A549 treated with DMSO at 1 μM for 4 hours (cell line): Measurements from ENCODE around the gene DNAJB2. TPM values are rescaled to one million over a fixed set of nuclear protein-coding genes. Genes with fewer than 3 reads are reported as not detected.

Experiments
- total RNA-seq: library from RNA; stranded (reverse); fragments of 200-300 nt; extraction: Qiagen RNA extraction; gene quantifications from 5 replicates; pipeline ENCODE4 v1.2.3, GENCODE V29; 2022; ENCODE audit warnings: low read depth

Gene DNAJB2
- total RNA-seq, result 46.4 to 58.3 TPM (median 54.4 TPM) in 5 replicates

DNA sequence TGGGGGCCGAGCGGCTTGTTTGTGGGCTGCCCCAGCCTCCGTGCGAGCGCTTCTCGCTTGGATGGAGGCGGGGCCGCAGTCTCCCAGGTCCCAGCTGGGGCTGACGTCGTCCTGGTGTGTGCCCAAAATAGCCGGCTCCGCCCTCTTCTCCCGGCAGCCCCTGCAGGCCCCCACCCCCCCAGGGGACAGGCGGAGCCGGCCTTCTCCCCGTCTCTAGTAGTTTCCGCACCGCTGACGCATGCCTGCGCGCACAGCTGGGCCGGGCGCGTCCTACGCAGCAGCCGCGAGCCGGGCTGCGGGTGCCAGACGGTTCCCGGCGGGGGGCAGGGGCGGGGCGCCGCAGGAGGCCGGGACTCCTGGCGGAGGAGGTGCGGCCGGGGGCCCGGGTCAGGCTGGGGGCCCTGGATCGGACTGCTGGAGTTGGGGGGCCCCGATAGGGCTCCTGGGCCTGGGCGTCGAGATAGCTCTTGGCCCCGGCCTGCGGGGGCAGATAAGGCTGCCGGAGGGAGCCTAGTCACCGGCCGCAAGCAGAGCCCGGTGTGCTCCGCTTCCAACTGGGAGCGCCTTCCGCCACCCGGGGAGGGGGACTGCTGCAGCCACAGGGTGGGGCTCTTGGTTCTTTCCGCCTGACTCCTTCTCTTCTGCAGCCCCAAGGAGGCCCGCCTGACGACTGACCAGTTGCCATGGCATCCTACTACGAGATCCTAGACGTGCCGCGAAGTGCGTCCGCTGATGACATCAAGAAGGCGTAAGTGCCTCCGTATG, at the start of gene DNAJB2:
Gene DNAJB2 (plus strand): TSS at position 216 of the 765 bp plus-strand sequence. CDS start 468 bp downstream, at position 684.

DNA sequence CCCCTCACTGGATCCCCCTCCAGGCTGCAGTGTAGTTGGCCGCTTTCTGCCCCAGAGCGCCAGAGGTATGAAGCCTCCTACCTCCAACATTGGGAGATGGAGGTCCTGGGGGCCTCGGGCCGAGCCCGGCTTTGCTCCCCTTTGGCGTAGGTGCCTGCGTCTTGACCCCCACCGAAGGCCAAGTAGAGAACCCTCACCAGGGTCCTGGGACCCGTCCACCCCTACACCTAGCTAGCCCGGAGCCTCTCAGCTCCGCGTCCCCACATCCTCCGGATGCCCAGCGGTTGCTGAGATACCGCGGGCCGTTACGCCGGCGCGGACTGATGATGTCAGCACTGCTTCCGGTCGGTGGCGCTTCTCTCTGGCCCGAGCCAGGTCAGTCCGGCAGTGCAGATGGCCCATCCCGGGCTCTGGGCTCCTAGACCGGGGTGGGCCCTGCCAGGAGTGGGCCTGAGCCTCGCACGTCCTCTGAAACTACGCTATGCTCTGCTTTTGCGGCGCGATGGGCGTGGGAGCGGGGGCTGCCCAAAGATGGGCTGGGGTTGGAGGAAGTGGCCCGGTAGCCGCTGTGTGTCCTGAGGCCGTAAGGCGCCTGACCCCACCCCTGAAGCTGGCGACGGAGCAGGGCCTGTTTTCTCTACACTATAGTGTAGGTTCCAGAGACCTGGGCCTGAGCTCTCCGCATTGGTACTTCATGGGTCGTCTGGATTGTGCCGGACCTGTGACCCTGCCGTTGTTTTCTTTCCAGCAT, 33.8 kb upstream of the DNAJB2 start, which contains the start of the genes GLB1L and STK16:
Gene GLB1L (minus strand): TSS at position 297 of the 751 bp plus-strand sequence. CDS start 1,871 bp downstream, outside the sequence.
Gene STK16 (plus strand): TSS at position 332 of the 751 bp plus-strand sequence. CDS start 521 bp downstream, outside the sequence.

DNA sequence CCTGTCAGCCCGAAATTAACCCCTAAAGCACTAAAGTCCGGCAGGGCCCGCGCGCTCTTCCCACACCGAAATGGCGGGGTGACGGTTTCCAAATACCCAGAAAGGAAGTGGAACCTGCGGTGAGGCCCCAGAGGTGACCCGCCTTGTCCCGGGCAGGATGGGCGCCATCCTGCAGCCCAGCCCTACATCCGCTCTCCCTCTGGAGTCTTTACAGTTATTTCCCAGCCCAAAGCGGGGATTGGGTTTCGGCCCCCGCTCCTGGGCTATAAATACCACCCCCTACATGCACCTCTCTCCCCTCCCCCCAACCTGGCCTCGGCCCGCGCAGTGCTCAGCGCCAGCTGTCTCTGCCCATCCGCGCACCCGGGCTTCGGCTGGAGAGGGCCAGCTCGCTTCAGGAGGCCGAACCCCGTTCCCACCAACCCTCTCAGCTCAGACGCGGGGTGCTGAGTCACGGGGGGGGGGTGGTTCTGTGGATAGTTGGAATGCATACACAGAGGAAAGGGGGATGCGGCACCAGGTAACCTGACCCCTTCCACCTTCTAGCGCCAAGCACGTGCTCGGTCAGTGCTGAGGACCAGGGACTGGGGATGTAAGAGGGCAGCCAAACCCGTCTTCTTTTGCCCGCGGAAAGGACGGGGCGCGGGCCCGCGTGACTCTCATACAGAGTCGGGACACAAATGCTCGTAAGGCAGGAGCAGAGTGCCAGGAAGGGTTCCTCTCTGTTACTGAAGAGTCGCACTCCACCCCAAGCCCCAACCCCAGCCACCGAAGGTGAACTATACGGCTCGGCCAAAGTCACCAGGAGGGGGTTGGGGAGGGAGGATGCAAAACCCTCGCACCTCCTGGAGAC, 26.0 kb upstream of the DNAJB2 start, which contains the start of gene TUBA4B:
Gene TUBA4B (plus strand): TSS at position 344 of the 853 bp plus-strand sequence. CDS start 165 bp downstream, at position 509.

DNA sequence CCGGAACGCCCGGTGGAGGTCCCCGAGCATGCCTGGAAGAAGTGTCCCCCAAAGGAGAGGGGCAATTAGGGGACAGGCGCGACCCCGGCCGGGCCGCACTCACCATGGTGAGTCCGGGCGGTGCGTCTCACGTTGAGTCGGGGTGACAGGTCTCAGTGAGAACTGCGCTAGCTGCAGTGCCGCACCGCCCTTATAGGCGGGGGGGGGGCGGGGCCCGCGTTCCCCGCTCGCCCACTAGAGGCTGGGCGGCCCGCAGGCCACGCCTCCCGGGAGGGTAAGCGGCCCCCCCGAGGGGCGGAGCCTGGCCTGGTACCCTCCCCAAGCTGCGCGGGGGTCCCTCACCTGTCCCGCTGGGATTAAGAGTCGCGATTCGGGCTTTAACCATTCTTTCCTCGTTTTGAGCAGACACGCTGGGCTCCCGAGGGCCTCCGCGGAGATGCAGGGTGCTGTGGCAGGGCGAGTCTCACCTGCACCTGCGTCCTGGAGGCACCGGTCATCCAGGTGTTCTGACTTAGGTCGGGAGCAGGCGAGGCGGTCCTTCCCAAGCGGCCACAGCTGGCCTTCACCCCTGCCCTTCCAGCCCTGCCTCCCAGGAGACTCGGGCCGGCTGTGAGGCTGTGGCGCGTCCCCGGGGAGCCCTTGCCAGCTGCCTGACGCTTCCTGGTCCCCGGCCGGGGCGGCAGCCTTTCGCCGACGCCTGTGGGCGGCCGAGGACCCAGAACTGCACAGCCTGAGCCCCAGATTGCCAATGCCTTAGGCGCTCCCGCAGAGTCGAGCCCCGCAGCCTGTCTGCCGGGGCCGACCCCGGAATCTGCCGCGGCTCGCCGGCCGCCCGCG, 25.2 kb upstream of the DNAJB2 start, which contains the start of gene TUBA4A:
Gene TUBA4A (minus strand): TSS at position 166 of the 837 bp plus-strand sequence. CDS start 60 bp downstream, at position 106.

DNA sequence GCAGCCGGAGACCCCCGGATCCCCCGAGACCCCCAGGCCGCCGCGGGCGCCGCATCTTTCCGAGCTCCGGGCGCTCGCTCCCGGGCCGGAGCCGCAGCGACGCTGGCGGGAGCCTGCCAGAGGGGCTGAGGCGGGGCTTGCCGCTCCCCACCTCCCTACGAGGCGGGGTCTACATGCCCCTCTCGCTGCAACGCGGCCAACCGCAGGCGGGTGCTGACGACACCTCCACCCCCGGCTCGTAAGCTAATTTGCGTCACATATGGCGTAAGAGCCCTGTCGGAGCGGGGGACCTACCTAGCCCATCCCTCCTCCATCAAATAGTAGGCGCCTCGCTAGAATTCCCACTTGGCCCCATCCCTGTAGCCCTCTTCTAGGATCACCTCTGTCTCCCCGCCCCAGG, 30.1 kb downstream of the DNAJB2 start, which contains the start of gene PTPRN:
Gene PTPRN (minus strand): TSS at position 124 of the 400 bp plus-strand sequence. CDS start 69 bp downstream, at position 55.

DNA sequence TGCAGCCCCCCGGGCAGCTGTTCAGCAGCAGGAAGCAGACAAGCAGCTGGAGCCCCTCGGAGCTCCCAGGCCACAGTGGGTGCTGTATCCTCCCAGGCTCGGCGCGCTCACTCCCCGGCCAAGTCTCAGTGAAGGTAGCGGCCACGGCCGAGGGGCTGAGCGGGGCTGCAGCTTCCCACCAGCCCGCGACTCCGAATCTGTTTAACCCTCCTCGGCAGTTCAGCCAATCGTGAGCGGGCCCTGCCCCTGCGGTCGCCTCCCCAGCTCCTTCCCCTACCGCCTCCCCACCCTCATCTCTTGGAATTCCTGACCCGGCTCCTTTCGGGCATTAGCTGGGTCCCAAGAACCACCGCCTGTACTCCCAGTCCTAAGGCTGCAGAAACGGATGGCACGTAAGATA, 53.4 kb downstream of the DNAJB2 start, which contains the start of gene RESP18:
Gene RESP18 (minus strand): TSS at position 203 of the 400 bp plus-strand sequence.

Other genes starting within 250 kb of the DNAJB2 start
- gene CFAP65, start 237.8 kb upstream of the DNAJB2 start, total RNA-seq, result 0.09 to 0.19 TPM (median 0.15 TPM) in 5 replicates
- gene IHH, start 218.4 kb upstream of the DNAJB2 start, total RNA-seq, result 0.14 to 0.20 TPM (median 0.15 TPM) in 5 replicates
- 15.0 to 17.4 TPM (median 16.3 TPM) in 5 replicates for gene NHEJ1, start 118.6 kb upstream of the DNAJB2 start, total RNA-seq
- gene SLC23A3, start 109.3 kb upstream of the DNAJB2 start, total RNA-seq, result 0.57 to 1.4 TPM (median 0.70 TPM) in 5 replicates
- gene CNPPD1, start 102.4 kb upstream of the DNAJB2 start, total RNA-seq, result 40.6 to 45.1 TPM (median 43.6 TPM) in 5 replicates
- 65.3 to 87.9 TPM (median 86.5 TPM) in 5 replicates for gene RETREG2, start 101.1 kb upstream of the DNAJB2 start, total RNA-seq
- gene ZFAND2B, start 72.6 kb upstream of the DNAJB2 start, total RNA-seq, result 18.0 to 22.8 TPM (median 19.9 TPM) in 5 replicates
- 24.1 to 39.3 TPM (median 33.7 TPM) in 5 replicates for gene ABCB6, start 60.4 kb upstream of the DNAJB2 start, total RNA-seq
- 47.0 to 55.9 TPM (median 49.7 TPM) in 5 replicates for gene ATG9A, start 49.7 kb upstream of the DNAJB2 start, total RNA-seq
- 16.2 to 23.2 TPM (median 20.9 TPM) in 5 replicates for gene ANKZF1, start 49.6 kb upstream of the DNAJB2 start, total RNA-seq
- 5.1 to 6.7 TPM (median 6.1 TPM) in 5 replicates for gene GLB1L, start 33.9 kb upstream of the DNAJB2 start, total RNA-seq
- gene STK16, start 33.9 kb upstream of the DNAJB2 start, total RNA-seq, result 25.0 to 30.5 TPM (median 29.4 TPM) in 5 replicates
- gene TUBA4B, start 26.1 kb upstream of the DNAJB2 start, total RNA-seq, result 0.26 to 0.46 TPM (median 0.31 TPM) in 5 replicates
- gene TUBA4A, start 25.4 kb upstream of the DNAJB2 start, total RNA-seq, result 365 to 546 TPM (median 419 TPM) in 5 replicates
- 1.3 to 2.2 TPM (median 1.9 TPM) in 5 replicates for gene PTPRN, start 30.0 kb downstream of the DNAJB2 start, total RNA-seq
- gene RESP18, start 53.4 kb downstream of the DNAJB2 start, total RNA-seq, result not detected in 5 replicates
- gene DNPEP, start 108.5 kb downstream of the DNAJB2 start, total RNA-seq, result 61.9 to 65.8 TPM (median 64.1 TPM) in 5 replicates
- 0.08 to 0.09 TPM in 2 of 5 replicates, not detected in the others for gene DES, start 139.0 kb downstream of the DNAJB2 start, total RNA-seq
- 5.8 to 8.1 TPM (median 6.6 TPM) in 5 replicates for gene SPEG, start 155.5 kb downstream of the DNAJB2 start, total RNA-seq
- gene GMPPA, start 219.5 kb downstream of the DNAJB2 start, total RNA-seq, result 35.1 to 37.4 TPM (median 37.1 TPM) in 5 replicates
- 0.02 to 0.09 TPM (median 0.07 TPM) in 4 of 5 replicates, not detected in the other for gene ASIC4, start 235.1 kb downstream of the DNAJB2 start, total RNA-seq